Effector CD8-positive, alpha-beta T cell (primary cell): ENCODE data around the gene SUN1.
"Not testable (repeated sequence)": the region's sequence is repeated elsewhere in the genome, so short reads cannot be mapped to it uniquely, and the experiment has no call there.

Experiments used
- DNase-seq: peaks from one replicate; lab custom pipeline; 2025; lab: John Stamatoyannopoulos, UW
- total RNA-seq, 4 experiments: gene quantifications; one replicate each; lab custom pipeline; 2026; lab: John Stamatoyannopoulos, UW

SUN1 gene, protein sequence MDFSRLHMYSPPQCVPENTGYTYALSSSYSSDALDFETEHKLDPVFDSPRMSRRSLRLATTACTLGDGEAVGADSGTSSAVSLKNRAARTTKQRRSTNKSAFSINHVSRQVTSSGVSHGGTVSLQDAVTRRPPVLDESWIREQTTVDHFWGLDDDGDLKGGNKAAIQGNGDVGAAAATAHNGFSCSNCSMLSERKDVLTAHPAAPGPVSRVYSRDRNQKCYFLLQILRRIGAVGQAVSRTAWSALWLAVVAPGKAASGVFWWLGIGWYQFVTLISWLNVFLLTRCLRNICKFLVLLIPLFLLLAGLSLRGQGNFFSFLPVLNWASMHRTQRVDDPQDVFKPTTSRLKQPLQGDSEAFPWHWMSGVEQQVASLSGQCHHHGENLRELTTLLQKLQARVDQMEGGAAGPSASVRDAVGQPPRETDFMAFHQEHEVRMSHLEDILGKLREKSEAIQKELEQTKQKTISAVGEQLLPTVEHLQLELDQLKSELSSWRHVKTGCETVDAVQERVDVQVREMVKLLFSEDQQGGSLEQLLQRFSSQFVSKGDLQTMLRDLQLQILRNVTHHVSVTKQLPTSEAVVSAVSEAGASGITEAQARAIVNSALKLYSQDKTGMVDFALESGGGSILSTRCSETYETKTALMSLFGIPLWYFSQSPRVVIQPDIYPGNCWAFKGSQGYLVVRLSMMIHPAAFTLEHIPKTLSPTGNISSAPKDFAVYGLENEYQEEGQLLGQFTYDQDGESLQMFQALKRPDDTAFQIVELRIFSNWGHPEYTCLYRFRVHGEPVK
- 98.2 to 452 (median 199) reads per million in 4 experiments for total RNA-seq

GRCh38 chr7:832167-832967, at the start of gene SUN1:
Gene SUN1, plus strand, starts transcription at chr7:832476. Its CDS starts 49 bp downstream, at chr7:832525.
- DNase-seq: peak; percentile 20

- no peak for DNase-seq
Observed at GRCh38 chr7:782718-783449, 49.4 kb upstream of the SUN1 start.

DNA sequence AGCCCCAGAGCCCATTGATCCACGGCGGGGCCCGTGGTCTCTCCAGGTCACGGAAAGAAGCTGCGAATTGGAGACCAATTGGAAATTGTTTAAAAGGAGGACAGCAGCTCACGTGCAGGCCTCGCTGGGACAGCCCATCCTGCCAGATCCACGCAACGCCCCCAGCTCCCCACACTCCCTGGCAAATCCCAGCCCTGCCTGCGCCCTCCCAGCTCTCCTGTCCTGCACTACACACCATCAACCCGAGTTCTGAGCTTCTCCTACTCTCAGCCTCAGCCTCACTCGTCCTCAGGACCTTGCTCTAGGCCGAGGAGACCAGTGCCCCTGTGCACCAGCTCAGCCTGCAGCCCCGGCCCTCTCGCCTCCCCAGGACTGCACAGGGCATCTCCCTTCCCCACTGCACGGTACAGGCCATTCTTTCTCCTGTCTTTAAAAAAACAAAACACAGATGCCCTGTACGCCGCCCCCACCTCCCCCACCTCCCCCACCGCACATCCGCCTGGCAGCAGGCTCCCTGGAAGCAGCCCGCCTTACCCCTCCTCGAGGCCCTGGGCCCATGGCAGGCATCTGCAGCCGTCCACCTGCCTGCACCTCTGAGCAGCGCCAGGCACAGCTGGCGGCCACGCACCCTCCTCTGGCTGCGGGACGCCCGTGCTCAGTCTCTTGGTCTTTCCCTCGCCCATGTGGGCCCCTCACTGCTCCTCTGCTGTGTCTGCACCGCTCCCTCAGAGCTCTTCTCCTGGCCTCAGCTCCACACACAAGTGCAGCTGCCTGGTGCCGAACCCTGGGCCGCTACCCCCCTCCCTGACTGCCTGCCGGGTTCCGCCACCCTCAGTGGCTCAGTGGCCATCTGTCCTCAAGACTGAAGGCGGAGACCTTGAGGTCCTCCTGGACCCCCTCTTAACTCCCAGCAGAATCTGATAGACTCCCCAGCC, 48.5 kb upstream of the SUN1 start:
- DNase-seq: no peak

GRCh38 chr7:784971-785370, 47.3 kb upstream of the SUN1 start:
- no peak for DNase-seq

DNA sequence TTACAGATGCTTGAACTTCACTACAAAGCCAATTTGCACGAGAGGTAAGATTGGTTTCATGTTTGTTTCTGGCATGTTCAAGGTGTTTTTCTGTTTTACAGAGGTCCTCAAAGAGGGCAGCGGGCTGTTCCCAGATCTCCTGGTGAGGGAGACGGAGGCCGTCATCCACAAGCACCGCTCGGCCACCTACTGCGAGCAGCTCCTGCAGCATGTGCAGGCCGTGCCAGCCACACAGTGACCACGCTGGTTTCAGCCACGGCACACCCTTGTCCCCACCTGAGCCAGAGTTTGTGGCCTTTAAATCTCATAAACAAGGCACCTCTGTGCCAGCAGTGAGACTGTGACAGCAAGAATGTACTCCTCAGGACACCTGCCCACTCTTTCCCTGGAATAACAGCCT, 46.9 kb upstream of the SUN1 start:
- DNase-seq: no peak

DNA sequence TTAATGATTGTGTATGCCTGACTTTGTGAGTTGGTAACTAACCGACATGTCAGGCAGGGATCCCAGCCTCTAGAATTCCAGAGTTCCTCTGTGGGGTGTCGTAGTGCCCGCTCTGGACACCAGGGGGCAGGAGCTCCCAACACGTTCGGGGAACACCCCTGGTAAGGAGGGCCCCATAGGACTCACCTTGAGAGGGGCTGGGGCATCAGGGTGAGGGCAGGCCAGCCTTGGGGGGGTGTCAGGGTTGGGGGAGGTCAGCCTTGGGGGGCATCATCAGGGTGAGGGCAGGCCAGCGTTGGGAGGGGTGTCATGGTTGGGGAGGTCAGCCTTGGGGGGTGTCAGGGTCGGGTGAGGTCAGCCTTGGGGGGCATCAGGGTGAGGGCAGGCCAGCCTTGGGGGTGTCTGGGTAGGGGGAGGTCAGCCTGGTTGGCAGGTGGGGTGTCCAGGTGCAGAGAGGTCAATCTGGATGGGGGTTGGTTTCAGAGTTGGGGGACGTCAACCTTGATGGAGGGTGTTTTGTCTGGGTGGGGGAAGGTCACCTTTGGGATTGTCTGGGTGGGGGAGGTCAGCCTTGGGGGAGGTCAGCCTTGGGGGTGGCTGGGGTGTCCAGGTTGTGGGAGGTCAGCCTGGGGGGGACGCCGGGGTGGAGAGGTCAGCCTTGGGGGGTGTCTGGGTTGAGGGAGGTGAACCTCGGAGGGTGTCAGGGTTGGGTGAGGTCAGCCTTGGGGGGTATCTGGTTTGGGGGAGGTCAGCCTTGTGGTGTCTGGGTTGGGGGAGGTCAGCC, 45.6 kb upstream of the SUN1 start:
- DNase-seq: peak; percentile 55

- DNase-seq: no peak
Observed at GRCh38 chr7:787332-788240, 44.7 kb upstream of the SUN1 start.

- DNase-seq: no peak
Observed at GRCh38 chr7:791519-791918, 40.8 kb upstream of the SUN1 start.

DNA sequence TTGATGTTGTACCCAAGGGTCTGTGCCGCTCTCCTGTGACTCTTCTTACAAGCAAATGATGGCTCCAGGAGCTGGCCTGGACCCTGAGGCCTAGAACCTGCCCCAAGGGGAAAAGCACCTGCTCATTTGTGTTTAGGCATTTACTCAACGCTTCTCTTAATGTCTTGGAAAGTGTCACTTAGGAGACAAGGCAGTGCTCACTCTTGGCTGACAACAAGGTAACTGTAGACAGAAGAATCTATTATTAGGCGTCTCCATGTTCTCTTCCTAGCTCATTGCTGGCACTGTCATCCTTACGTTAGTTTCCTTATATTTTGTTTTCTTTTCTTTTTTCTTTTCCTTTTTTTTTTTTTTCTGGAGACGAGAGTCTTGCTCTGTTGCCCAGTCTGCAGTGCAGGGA, 38.1 kb upstream of the SUN1 start:
- no peak for DNase-seq

GRCh38 chr7:794671-795329, 37.5 kb upstream of the SUN1 start:
- DNase-seq: no peak

DNA sequence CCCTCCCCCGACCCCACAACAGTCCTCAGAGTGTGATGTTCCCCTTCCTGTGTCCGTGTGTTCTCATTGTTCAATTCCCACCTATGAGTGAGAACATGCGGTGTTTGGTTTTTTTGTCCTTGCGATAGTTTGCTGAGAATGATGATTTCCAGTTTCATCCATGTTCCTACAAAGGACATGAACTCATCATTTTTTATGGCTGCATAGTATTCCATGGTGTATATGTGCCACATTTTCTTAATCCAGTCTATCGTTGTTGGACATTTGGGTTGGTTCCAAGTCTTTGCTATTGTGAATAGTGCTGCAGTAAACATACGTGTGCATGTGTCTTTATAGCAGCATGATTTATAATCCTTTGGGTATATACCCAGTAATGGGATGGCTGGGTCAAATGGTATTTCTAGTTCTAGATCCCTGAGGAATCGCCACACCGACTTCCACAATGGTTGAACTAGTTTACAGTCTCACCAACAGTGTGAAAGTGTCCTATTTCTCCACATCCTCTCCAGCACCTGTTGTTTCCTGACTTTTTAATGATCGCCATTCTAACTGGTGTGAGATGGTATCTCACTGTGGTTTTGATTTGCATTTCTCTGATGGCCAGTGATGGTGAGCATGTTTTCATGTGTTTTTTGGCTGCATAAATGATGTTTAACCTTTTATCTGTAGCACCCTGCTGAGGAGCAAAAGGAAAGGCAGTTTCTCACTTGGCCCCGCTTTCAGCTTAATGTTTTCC, 35.7 kb upstream of the SUN1 start:
- DNase-seq: not testable (repeated sequence)

DNA sequence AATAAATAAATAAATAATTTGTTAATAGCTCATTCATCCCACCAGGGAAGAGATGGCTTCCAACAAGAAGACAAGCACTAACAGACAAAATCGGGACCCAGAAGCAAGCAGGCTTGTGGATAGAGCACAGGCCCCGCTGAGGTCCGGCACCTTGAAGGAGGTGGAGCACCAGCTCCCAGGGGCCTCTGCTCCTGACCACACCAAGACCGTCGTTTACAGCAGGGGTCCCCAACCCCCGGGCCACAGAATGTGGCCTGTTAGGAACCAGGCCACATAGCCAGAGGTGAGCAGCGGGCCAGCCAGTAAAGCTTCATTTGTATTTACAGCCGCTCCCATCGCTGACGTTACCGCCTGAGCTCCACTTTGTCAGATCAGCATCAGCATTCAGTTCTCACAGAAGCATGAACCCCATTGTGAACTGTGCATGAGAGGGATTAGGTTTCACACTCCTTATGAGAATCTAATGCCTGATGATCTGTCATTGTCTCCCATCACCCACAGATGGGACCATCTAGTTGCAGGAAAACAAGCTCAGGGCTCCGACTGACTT, 33.3 kb upstream of the SUN1 start:
- DNase-seq: no peak

DNA sequence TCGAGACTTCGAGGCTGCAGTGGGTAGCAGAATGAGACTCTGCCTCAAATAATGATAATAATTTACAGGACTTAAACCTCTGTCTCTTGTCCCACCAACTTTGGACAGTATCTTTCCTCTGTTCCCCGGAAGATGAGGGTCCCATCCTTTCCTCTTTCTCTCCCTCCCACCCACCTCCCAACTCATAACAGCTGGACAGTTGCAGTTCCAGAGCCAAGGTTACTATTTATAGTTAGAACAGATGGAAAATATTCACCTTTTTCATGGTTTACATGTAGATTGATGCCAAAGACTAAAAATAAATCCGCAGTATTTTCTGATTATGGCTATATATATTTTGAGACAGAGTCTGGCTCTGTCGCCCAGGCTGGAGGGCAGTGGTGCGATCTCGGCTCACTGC, 31.6 kb upstream of the SUN1 start:
- no peak for DNase-seq

DNA sequence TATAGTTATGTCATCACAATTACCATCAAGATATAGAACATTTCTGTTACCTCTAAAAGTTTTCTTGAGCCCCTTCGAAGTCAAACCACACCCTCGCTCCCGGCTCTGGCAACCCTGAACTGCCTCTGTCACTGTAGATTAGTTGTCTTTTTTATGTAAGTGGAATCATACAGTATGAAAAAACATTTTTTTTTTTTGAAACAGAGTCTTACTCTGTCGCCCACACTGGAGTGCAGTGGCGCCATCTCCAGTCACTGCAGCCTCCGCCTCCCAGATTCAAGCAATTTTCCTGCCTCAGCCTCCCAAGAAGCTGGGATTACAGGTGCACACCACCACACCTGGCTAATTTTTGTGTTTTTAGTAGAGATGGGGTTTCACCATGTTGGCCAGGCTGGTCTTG, 30.9 kb upstream of the SUN1 start:
- not testable (repeated sequence) for DNase-seq

- no peak for DNase-seq
Observed at GRCh38 chr7:801940-802381, 30.3 kb upstream of the SUN1 start.

- DNase-seq: no peak
Observed at GRCh38 chr7:802500-803242, 29.6 kb upstream of the SUN1 start.
